Measurements from ENCODE around the gene IKZF3.
"Not testable (repeated sequence)": the region's sequence is repeated elsewhere in the genome, so short reads cannot be mapped to it uniquely, and the experiment has no call there.

Gene IKZF3

GRCh38 chr17:39754958-39755553 lies 109.1 kb downstream of the IKZF3 start:
- DNase-seq (ENCODE audit: low spot score): no peak

GRCh38 chr17:39754161-39754957 lies 109.8 kb downstream of the IKZF3 start:
- DNase-seq (ENCODE audit: low spot score): peak; percentile 86

GRCh38 chr17:39753514-39754160 lies 110.5 kb downstream of the IKZF3 start:
- DNase-seq (ENCODE audit: low spot score): peak; percentile 55

GRCh38 chr17:39752241-39752881 lies 111.8 kb downstream of the IKZF3 start:
- no peak for DNase-seq (ENCODE audit: low spot score)

- no peak for DNase-seq (ENCODE audit: low spot score)
Measured at GRCh38 chr17:39751637-39752036, 112.5 kb downstream of the IKZF3 start.

GRCh38 chr17:39751016-39751543 lies 113.0 kb downstream of the IKZF3 start:
- no peak for DNase-seq (ENCODE audit: low spot score)

GRCh38 chr17:39750131-39751015 lies 113.7 kb downstream of the IKZF3 start:
- DNase-seq (ENCODE audit: low spot score): no peak

- DNase-seq (ENCODE audit: low spot score): not testable (repeated sequence)
Measured at GRCh38 chr17:39748444-39749034, 115.6 kb downstream of the IKZF3 start.

GRCh38 chr17:39747745-39748144 lies 116.4 kb downstream of the IKZF3 start:
- DNase-seq (ENCODE audit: low spot score): no peak

GRCh38 chr17:39746145-39746461 lies 118.0 kb downstream of the IKZF3 start:
- no peak for DNase-seq (ENCODE audit: low spot score)

GRCh38 chr17:39745335-39746144 lies 118.6 kb downstream of the IKZF3 start:
- no peak for DNase-seq (ENCODE audit: low spot score)

- no peak for DNase-seq (ENCODE audit: low spot score)
Measured at GRCh38 chr17:39744836-39745215, 119.3 kb downstream of the IKZF3 start.

- DNase-seq (ENCODE audit: low spot score): no peak
Measured at GRCh38 chr17:39744075-39744835, 119.9 kb downstream of the IKZF3 start.

GRCh38 chr17:39742856-39743436 lies 121.2 kb downstream of the IKZF3 start:
- no peak for DNase-seq (ENCODE audit: low spot score)

- no peak for DNase-seq (ENCODE audit: low spot score)
Measured at GRCh38 chr17:39742126-39742855, 121.8 kb downstream of the IKZF3 start.

GRCh38 chr17:39740357-39741111 lies 123.6 kb downstream of the IKZF3 start:
- no peak for DNase-seq (ENCODE audit: low spot score)

- DNase-seq (ENCODE audit: low spot score): no peak
Measured at GRCh38 chr17:39739885-39740356, 124.2 kb downstream of the IKZF3 start.
